Retinal pigment epithelial cell (primary cell): ENCODE results near the gene TMEFF2.
"Not testable (repeated sequence)": the region's sequence is repeated elsewhere in the genome, so short reads cannot be mapped to it uniquely, and the experiment has no call there.

Source experiments
- DNase-seq: peaks from one replicate; pipeline ENCODE4 v3.0.0-alpha.2; 2010; ENCODE audit warnings: low read depth
- H3K4me3 ChIP-seq: 2 replicates; pipeline ENCODE4 v1.5.1; 2011; ENCODE audit warnings: mild to moderate bottlenecking, low read length, control low read depth, moderate library complexity
- TF ChIP-seq, protein P1 (sequence below): conservative IDR thresholded peaks from 2 replicates; pipeline ENCODE4 v1.5.1; 2011; ENCODE audit warnings: low read depth, low read length, control low read depth, inconsistent platforms

Gene TMEFF2

DNA sequence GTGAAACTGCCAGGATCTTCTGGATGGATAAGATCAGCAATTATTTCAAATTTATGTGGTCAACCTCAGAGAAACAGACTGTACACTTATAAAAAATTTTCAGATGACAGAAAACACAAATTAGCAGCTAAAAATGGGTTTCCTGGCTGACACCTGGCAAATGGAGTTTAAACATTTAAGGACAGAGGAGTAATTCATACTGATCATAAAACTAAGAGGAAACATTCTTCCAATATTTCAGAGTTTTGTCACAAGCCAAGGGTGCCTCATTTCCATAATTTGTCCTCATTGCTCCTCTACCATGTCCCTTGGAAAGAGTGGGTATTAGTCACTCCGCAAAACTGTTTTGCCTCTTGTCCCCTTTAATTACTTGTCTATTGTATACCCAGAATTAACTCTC is 70.2 kb downstream of the TMEFF2 start:
- no peak for DNase-seq
- H3K4me3 ChIP-seq, result no peak overlapping the region
- TF ChIP-seq, protein P1, sequence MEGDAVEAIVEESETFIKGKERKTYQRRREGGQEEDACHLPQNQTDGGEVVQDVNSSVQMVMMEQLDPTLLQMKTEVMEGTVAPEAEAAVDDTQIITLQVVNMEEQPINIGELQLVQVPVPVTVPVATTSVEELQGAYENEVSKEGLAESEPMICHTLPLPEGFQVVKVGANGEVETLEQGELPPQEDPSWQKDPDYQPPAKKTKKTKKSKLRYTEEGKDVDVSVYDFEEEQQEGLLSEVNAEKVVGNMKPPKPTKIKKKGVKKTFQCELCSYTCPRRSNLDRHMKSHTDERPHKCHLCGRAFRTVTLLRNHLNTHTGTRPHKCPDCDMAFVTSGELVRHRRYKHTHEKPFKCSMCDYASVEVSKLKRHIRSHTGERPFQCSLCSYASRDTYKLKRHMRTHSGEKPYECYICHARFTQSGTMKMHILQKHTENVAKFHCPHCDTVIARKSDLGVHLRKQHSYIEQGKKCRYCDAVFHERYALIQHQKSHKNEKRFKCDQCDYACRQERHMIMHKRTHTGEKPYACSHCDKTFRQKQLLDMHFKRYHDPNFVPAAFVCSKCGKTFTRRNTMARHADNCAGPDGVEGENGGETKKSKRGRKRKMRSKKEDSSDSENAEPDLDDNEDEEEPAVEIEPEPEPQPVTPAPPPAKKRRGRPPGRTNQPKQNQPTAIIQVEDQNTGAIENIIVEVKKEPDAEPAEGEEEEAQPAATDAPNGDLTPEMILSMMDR, result no peak

DNA sequence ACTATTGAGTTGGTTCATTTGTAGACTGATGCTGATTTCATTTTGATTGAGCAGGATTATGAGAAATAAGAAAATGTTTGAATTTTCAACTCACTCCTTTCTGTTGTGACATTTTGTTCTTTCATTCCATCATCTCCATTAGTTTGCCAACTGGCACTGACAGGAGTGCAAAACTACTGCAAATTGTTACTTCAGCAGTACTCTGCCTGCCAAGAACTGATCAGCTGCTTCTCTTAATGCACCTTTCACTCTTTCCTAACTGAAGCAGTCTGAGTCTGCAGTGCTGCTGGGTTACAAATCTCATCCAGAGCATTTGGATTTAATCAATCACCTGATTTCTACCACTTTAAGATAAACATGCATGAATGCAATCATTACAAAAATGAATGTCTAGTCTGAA is 70.9 kb downstream of the TMEFF2 start:
- H3K4me3 ChIP-seq, result no peak overlapping the region
- TF ChIP-seq, protein P1, result no peak
- peak; percentile 33 for DNase-seq

DNA sequence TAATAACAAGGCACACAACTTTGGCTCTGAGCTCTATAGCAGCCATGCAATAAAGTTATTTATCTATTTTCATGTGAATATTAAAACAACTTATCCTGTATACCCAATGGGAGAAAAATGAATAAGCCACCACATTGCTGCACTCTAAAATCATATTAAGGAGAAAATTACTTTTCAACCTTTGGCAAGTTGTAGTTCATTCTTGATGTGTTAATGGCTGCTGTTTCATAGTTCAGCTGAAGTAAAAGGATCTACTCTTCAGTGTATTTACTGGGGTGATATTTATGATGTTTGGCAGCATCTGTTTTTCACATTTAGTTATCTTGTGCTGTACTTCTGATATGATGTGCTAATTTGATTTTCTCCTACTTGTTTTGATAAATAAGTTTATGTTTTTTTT is 71.8 kb downstream of the TMEFF2 start:
- TF ChIP-seq, protein P1, result no peak
- no peak overlapping the region for H3K4me3 ChIP-seq

DNA sequence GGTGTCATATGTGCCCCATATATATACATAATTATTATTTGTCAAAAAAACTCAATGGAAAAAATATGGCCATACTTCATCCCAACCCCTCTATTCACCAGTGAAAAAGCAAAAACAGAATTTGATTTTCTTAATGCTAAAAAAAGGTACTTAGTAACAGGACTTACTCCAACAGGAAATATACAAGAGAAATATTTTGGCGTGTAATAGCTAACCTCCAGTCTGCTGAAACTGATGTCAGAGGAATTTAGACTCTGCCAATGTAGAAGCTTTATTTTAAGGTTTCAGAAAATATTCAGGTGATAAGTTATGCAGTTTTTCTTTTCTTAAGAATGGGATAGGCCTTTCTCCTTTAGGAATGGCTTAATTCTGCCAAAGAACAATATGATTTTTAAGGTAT is 72.6 kb downstream of the TMEFF2 start:
- TF ChIP-seq, protein P1, result no peak
- no peak for DNase-seq
- no peak overlapping the region for H3K4me3 ChIP-seq

More for the DNA sequence above, 71.8 kb downstream of the TMEFF2 start:
- no peak for DNase-seq

DNA sequence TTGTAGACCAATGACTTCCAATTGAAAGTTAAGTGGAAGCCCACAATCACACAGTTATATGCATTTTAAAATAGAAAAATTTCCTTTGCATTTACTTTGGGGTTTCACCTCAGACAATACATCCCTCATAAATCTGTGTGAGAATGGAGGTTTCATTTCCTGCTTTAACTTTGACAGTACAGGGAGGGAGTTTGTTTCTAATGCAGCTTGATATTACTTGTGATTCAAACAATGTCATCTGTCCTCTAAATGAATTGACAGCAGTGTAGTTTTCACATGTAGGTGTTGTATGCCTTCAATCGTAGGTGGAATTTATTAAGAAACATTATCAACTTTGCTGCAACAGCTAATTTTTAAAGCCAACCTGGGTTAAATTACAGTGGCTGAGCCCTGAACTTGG is 75.2 kb downstream of the TMEFF2 start:
- no peak for DNase-seq
- no peak overlapping the region for H3K4me3 ChIP-seq
- TF ChIP-seq, protein P1, result no peak

DNA sequence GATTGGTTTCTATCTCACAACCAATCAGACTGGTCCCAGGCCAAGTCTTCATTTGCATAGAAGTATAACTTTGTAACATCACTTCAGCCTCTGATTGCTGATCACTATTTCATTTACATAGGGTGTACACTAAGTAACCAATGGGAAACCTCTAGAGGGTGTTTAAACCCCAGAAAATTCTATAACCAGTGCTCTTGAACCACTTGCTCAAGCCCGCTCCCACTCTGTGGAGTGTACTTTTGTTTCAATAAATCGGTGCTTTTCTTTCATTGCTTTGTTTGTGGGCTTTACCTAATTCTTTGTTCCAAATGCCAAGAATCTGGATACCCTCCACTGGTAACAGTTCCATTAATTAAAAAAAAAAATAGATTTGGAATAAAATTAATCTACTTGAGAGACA is 77.0 kb downstream of the TMEFF2 start:
- TF ChIP-seq, protein P1, result no peak
- DNase-seq, result no peak
- no peak overlapping the region for H3K4me3 ChIP-seq

DNA sequence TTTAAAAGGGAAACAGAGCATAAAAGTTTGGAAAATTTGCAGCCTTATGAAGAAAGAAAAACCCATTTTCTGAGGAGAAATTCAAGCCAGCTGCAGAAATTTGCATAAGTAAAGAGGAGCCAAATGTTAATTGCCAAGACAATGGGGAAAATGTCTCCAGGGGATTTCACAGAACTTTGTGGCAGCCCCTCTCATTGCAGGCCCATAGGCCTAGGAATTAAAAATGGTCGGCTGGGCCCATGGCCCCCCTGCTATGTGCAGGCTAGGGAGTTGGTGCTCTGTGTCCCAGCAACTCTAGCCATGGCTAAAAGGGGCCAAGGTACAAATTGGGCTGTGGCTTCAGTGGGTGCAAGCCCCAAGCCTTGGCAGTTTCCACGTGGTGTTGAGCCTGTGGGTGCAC is 83.2 kb downstream of the TMEFF2 start:
- not testable (repeated sequence) for DNase-seq, H3K4me3 ChIP-seq

DNA sequence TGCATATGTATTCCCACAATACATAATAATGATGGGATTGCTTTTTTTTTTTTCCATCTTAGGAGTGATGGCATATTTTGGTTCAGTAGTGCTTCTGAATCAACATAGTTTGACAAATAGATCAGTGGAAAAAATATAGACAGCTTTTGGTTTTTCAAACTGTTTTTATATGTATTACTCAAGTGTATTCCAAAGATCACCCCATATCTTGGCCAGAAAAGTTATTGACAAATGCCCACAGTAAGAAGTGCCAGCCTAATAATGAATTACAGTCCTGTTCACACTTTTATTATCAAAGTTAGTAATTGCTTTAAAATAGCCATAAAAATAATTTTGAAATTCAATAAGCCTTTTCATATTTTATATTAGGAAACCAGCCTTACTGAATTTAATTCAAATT is 95.0 kb downstream of the TMEFF2 start:
- no peak overlapping the region for H3K4me3 ChIP-seq
- TF ChIP-seq, protein P1, result no peak
- no peak for DNase-seq
